Epithelial cell of esophagus (primary cell): ENCODE results near the gene MACROD1.

Source experiments
- DNase-seq: peaks from one replicate; pipeline ENCODE4 v3.0.0; 2010; ENCODE audit warnings: low read depth
- H3K4me3 ChIP-seq: 2 replicates; pipeline ENCODE4 v1.5.1; 2011; ENCODE audit warnings: mild to moderate bottlenecking, low read length, control low read depth
- TF ChIP-seq, protein P1 (sequence below): IDR thresholded peaks from 2 replicates; pipeline ENCODE4 v1.5.1; 2011; ENCODE audit warnings: low read depth, mild to moderate bottlenecking, low read length, control low read depth, inconsistent platforms; ENCODE audit not compliant: insufficient read depth; ENCODE audit errors: missing control alignments

MACROD1 gene

DNA sequence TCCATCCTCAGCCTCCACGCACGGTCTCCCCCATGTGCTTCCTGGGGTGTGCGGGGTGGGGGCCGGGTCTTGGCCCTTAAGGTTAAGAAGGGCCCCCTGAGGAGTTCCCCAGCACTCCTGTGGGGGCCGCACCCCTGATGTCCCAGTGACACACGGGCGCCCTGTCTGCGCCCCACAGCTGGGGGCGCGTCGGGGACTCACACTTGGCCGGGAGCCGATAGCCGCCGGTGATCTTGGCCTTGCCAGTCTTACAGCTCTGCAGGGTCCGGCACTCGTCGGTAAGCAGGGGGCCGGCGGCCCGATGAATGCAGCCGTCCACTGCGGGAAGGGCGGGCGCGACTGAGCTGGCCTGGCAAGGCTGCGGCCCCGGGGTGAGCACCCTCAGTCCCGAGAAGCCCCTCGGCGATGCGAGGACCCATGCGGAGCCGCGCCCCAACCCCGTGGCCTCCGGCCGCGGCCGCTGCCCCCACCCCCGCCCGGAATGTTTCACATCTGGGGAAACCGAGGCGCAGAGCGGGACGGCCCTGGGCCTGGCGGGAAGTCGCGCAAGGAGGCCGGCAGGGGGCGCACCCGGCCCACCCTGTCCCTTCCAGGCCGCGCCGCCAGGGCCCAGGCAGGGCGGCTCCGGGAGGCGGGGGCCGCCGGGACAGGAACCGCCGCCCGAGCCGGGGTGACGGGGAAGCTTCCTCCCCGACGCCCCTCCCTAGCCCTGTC, 165.7 kb downstream of the MACROD1 start:
- TF ChIP-seq, protein P1, sequence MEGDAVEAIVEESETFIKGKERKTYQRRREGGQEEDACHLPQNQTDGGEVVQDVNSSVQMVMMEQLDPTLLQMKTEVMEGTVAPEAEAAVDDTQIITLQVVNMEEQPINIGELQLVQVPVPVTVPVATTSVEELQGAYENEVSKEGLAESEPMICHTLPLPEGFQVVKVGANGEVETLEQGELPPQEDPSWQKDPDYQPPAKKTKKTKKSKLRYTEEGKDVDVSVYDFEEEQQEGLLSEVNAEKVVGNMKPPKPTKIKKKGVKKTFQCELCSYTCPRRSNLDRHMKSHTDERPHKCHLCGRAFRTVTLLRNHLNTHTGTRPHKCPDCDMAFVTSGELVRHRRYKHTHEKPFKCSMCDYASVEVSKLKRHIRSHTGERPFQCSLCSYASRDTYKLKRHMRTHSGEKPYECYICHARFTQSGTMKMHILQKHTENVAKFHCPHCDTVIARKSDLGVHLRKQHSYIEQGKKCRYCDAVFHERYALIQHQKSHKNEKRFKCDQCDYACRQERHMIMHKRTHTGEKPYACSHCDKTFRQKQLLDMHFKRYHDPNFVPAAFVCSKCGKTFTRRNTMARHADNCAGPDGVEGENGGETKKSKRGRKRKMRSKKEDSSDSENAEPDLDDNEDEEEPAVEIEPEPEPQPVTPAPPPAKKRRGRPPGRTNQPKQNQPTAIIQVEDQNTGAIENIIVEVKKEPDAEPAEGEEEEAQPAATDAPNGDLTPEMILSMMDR = peak; percentile 41
- H3K4me3 ChIP-seq = peak overlapping the region; percentile 14
- DNase-seq = peak; percentile 79

DNA sequence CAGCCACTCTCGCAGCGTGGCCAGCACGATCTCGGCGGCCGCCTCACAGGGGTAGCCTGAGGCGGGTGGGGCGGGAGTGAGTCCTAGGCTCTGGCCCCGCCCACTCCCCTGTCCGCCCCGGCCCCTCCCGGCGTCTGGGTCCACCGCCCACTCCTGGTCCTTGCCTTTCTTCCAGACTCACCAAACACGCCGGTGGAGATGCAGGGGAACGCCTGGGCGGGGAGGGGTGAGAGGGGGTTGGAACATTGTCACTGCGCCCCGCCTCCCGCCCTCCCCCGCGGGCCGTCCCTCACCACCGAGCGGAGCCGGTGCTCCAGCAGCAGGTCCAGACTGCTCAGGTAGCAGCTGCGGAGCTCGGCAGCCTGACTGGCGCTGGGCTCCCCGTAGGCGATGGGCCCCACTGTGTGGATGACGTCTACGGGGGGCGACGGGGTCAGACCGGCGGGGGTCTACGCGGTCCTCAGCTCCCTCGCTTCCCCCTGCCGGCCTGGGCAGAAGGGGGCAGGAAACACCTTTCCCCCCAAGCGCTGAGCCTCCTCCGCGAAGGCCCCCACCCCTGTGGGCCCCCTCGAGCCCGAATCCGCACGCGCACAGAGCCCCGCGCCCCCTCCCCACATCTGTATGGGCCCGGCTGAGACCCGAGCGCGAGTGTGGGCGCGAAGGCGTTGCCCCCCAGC, 166.4 kb downstream of the MACROD1 start:
- TF ChIP-seq, protein P1 = no peak
- no peak overlapping the region for H3K4me3 ChIP-seq
- DNase-seq = peak; percentile 98

DNA sequence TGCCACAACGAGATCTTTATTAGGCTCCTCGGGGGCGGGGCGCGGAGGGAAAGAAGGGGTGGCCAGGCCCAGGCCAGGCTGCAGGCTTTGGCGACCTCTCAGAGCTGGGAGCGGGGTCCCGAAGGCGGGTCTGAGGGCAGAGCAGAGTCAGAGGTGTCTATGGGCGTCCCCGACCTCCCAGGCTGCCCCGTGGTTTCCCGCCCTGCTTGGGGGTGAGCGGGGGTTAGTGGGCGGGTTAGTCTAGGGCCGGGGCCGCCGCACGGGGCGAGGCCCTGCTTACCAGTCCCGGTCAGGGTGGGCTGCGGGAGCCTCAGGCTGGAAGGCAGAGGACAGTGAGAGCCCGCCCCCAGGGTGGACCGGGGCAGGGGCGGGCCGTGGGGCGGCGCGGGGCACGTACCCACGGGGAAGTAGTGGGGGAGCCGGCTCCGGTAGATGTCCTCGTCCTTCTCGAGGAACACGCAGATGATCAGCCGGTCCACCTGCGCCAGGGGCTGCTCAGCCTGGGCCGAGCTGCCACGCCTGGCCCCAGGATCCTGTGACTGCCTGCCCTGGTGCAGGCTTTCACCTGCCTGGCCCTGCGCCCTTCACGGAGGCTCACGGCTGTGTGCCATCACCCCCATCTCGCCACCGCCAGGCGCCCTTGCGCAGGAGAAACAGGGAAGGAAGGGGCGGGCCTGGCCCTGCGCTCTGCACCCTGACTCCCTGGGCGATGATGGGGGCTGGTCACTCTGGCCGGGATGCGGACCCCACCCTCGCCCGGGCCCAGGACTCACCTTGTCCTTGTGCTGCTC, 167.2 kb downstream of the MACROD1 start:
- TF ChIP-seq, protein P1 = peak; percentile 18
- DNase-seq = peak; percentile 79
- H3K4me3 ChIP-seq = no peak overlapping the region

DNA sequence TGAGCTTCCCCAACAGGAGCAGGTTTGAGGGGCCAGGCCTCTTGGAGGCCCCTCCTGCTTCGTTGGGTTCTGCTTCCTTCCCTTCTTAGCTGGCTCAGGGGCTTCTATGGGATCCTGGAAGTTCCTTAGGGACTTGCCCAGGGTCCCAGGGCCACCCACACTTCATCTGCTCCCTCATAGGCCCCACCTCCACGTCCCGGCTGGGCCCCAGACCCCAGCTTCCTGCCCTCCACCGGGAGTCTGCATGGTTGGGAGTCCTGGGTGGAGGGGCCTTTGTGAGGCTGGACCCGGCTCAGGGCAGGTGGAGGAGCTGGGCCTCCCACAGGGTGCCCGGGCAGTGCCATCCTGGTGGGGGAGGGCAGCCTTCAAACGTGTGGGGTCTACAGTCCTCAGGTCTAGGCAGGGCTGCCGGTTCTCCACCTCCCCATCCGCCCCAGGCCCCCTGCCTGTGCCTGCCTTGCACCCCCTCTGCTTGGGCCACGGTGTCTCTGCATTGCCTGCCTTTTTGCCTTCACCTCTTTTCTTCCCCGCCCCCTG, 168.0 kb downstream of the MACROD1 start:
- no peak for DNase-seq
- TF ChIP-seq, protein P1 = no peak
- no peak overlapping the region for H3K4me3 ChIP-seq

DNA sequence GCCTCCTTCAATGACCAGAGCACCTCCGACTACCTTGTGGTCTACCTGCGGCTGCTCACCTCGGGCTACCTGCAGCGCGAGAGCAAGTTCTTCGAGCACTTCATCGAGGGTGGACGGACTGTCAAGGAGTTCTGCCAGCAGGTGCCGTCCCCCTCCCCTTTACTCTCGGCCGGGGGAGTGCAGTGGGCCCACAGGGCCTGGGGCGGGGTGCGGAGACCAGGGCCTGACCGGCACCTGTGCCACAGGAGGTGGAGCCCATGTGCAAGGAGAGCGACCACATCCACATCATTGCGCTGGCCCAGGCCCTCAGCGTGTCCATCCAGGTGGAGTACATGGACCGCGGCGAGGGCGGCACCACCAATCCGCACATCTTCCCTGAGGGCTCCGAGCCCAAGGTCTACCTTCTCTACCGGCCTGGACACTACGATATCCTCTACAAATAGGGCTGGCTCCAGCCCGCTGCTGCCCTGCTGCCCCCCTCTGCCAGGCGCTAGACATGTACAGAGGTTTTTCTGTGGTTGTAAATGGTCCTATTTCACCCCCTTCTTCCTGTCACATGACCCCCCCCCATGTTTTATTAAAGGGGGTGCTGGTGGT, 168.7 kb downstream of the MACROD1 start:
- DNase-seq = no peak
- H3K4me3 ChIP-seq = no peak overlapping the region
- TF ChIP-seq, protein P1 = no peak

DNA sequence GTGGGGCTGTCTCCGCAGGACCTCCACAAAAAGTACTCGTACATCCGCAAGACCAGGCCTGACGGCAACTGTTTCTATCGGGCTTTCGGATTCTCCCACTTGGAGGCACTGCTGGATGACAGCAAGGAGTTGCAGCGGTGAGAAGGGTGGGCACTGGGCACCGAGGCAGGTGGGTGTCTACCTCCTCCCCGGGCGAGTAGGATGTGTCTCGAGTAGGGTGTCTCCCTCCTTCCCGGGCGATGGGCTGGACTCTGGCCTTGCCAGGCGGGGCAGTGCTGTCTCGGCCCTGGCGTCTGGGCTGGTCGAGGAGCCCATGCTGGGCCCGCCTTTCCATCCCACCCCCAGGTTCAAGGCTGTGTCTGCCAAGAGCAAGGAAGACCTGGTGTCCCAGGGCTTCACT, 169.4 kb downstream of the MACROD1 start:
- no peak overlapping the region for H3K4me3 ChIP-seq
- TF ChIP-seq, protein P1 = no peak
- DNase-seq = no peak
